ENCODE results near the gene SETDB1.
"Not testable (repeated sequence)": the region's sequence is repeated elsewhere in the genome, so short reads cannot be mapped to it uniquely, and the experiment has no call there.

The SETDB1 gene

DNA sequence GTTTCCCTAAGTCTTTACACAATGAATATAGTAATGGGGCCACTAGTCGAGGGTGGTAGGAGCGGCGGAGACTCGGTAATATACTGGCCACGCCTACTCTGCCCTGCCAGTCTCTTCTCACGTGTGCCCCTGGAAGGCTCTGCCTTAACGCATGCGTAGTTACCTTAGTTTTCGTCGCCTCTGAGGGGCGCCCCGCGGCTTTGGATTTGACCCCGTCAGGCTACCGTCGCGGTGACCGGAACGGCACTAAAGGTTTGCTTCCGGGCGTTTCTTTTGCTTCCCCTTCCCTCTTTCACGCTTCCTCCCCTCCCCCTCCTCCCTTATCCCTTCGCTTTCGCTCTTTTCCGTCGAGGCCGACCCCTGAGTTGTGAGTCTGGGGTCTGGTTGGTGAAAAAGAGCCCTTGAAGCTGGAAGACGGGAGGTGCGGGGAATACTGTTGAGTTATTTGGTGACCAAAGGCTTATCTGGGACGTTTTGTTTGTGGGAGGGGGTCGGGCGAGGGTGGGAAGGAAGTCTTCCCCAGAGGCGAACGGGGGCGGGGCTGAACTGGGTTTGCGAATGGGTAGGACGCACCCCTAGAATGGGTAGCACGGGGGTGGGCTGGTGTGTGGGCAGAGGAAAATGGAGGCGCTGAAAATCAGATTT is at the start of gene SETDB1:
SETDB1 (plus strand) TSS at position 267 of the 645 bp plus-strand sequence. CDS start 1,352 bp downstream, outside the sequence.
- DNase-seq: peak; percentile 97

- DNase-seq: not testable (repeated sequence)
These were observed 47.2 kb upstream of the SETDB1 start for GRCh38 chr1:150878931-150879330.

GRCh38 chr1:150881331-150882070 is 44.7 kb upstream of the SETDB1 start:
- no peak for DNase-seq

DNA sequence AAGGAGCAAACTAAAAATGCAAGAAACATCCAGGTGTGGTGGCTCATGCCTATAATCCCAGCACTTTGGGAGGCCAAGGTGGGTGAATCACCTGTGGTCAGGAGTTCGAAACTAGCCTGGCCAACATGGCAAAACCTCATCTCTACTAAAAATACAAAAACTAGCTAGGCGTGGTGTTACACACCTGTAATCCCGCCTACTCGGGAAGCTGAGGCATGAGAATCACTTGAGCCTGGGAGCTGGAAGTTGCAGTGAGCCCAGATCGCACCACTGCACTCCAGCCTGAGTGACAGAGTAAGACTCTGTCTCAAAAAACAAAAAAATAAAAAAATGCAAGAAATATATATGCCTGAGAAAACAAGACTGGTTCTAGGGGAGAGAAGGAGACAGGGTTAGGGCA is 43.0 kb upstream of the SETDB1 start:
- DNase-seq: not testable (repeated sequence)

- no peak for DNase-seq
These were observed 39.1 kb upstream of the SETDB1 start, which contains the start of gene CTXND2 for GRCh38 chr1:150887018-150887417. Gene CTXND2, plus strand, starts transcription at chr1:150887136. Its CDS starts 25,179 bp downstream, at chr1:150912315.

GRCh38 chr1:150888727-150889126 is 37.4 kb upstream of the SETDB1 start:
- DNase-seq: no peak

DNA sequence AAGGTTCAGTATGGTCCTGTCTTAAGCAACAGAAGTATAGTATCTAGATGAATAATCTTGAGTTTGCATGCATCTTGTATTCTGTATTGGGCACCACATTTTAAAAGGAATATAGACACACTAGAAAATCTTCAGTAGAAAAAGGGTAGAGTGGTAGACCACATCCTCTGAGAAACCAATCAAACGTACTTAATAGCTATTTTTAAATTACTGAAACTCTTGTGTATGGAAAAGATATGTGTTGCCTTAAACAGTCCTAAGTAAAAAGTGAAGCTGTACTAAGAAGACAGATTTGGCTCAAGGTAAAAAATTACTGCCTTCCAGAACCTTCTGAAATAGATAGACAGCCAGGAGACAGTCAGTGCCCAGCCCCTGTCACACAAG is 36.1 kb upstream of the SETDB1 start:
- DNase-seq: no peak

GRCh38 chr1:150893336-150893913 is 32.7 kb upstream of the SETDB1 start:
- no peak for DNase-seq

GRCh38 chr1:150895618-150896017 is 30.5 kb upstream of the SETDB1 start:
- no peak for DNase-seq

GRCh38 chr1:150899795-150900194 is 26.4 kb upstream of the SETDB1 start:
- not testable (repeated sequence) for DNase-seq

- no peak for DNase-seq
These were observed 23.8 kb upstream of the SETDB1 start for GRCh38 chr1:150902346-150902745.

GRCh38 chr1:150902751-150903150 is 23.4 kb upstream of the SETDB1 start:
- DNase-seq: no peak

- no peak for DNase-seq
These were observed 20.9 kb upstream of the SETDB1 start for GRCh38 chr1:150905301-150905700.

GRCh38 chr1:150906329-150906728 is 19.8 kb upstream of the SETDB1 start:
- no peak for DNase-seq

- DNase-seq: no peak
These were observed 19.4 kb upstream of the SETDB1 start for GRCh38 chr1:150906813-150907212.

GRCh38 chr1:150909585-150910180 is 16.5 kb upstream of the SETDB1 start:
- no peak for DNase-seq

DNA sequence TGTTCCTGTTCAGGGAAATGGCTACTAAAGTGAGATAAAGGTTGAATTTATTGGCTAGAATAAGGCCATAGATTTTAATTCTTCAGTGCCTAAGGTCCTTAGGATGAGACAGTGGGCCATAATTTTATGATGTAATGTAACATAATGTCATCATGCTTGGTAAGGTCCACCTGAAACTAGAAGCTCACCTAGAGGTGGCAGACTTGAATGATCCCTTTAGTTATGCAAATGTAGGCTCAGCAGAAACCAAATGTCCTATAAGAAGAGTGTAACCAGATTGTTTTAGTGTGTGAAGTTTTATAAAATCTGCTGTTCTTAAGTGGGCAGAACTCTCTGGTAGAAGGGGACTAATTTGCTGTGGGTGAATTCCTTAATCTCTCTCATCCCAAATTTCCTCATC is 13.5 kb upstream of the SETDB1 start:
- DNase-seq: no peak

- DNase-seq: no peak
These were observed 8.8 kb upstream of the SETDB1 start for GRCh38 chr1:150917387-150917786.

- DNase-seq: peak; percentile 43
These were observed 3.6 kb upstream of the SETDB1 start for GRCh38 chr1:150922519-150922975.

GRCh38 chr1:150925080-150925479 is 1.1 kb upstream of the SETDB1 start:
- DNase-seq: no peak

GRCh38 chr1:150927624-150928023 is 1.5 kb downstream of the SETDB1 start:
- DNase-seq: no peak

DNA sequence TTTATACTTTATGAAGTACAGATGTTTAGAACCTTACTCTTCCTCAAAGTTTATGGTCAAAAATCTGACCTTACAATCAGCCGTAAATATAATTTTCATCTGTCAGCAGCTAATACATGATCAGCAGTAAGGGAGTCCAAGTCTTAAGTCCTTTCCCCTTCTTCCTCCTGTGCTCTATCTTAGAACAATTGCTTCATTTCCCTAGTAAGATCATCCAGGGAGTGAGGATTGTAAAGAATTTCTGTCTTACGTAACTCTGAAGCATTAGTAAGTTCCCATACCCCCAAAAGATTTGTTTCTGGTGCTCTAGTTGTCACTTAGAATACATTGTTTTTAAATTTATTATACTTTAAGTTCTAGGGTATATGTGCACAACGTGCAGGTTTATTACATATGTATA is 2.1 kb downstream of the SETDB1 start:
- DNase-seq: no peak

- not testable (repeated sequence) for DNase-seq
These were observed 2.6 kb downstream of the SETDB1 start for GRCh38 chr1:150928775-150929174.

Data from left hindlimb (tissue), 1 donor.